GM18873 (cell line): ENCODE measurements around the gene PDYN.

Experiments used
- ATAC-seq: cut with Tn5 transposase; IDR thresholded peaks from one replicate; pipeline ENCODE4 v1.9.1; 2021; ENCODE audit warnings: mild to moderate bottlenecking, moderate library complexity, moderate number of reproducible peaks; ENCODE audit not compliant: unreplicated experiment, low FRiP score

Gene PDYN

DNA sequence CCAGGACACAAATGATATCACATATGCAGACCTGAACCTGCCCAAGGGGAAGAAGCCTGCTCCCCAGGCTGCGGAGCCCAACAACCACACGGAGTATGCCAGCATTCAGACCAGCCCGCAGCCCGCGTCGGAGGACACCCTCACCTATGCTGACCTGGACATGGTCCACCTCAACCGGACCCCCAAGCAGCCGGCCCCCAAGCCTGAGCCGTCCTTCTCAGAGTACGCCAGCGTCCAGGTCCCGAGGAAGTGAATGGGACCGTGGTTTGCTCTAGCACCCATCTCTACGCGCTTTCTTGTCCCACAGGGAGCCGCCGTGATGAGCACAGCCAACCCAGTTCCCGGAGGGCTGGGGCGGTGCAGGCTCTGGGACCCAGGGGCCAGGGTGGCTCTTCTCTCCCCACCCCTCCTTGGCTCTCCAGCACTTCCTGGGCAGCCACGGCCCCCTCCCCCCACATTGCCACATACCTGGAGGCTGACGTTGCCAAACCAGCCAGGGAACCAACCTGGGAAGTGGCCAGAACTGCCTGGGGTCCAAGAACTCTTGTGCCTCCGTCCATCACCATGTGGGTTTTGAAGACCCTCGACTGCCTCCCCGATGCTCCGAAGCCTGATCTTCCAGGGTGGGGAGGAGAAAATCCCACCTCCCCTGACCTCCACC is 56.4 kb downstream of the PDYN start:
- ATAC-seq = no peak

- ATAC-seq = no peak
Observed at GRCh38 chr20:1935696-1936366, 58.0 kb downstream of the PDYN start.

GRCh38 chr20:1934721-1935573 is 58.9 kb downstream of the PDYN start:
- ATAC-seq = no peak

DNA sequence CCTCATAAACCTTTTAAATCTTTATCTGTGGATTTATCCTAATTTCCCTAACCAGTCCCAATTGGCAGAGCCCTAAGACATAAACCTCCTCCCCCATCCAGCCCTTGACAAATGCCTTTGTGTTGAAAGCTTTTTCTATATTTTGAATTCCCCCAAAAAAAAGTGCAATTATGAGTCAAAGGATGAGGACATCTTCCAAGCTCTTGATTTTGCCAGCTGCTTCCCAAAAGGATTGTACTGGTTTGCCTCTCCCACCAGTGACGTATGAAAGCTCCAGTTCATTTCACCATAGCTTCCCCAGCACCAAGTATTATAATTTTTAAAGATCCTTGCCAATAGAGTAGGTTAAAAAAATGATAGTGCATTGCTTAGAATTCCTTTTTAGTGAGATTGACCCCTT is 59.7 kb downstream of the PDYN start:
- no peak for ATAC-seq

DNA sequence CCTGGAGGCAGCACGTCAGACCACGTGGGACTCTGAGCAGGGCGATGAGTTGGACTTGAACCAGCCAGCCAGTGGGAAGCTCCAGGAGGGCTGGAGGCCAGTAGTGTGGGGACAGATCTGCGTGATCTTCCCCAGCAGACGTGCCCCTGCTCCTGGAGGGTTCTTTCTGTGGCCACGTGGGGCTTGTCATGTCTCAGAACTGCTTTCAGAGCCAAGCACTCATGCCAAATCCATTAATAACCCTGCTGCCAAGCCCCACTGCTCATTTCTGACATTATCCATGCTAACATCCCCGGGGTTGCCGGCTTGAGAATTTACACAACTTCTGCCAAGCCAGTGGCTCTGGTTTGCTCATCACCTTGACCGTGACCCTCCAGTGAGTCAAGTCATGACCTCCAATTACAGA is 60.4 kb downstream of the PDYN start:
- no peak for ATAC-seq

- no peak for ATAC-seq
Observed at GRCh38 chr20:1932971-1933370, 60.9 kb downstream of the PDYN start.

DNA sequence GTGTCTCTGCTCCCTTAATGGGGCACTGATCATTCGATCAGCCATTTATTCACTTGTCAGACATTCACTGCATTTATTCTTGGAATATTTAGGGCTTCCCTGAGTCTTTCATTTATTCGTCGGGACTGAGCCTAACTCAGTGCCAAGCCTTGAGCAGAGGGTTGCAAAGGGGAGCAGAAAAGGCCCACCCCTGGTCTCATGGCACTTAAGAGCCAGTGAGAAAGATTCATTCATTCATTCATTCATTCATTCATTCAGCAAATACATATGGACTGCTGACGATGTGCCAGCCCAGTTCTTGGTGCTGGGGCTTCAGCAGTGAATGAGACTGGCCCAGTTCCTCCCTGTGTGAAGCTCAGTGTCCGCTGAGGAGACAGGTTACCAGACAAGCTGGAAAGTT is 62.0 kb downstream of the PDYN start:
- ATAC-seq = no peak

DNA sequence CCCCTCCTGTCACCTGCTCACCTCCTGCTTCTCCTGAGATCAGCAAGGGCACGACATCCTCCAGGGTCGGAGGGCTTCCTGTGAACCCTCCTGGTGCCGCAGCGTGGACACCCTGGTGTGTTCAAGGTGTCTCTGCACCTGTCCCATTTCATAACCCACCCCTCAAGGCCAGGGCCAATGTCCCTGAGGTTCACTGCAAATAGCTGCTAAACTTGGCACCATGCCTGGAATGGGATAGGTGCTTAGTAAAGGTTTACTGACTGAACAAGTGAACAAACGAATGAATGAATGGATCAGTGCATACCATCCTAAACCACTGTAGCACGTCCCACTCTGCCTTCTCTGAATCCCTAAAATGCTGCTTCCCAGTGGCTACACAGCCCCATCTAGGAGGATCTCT is 63.7 kb downstream of the PDYN start:
- ATAC-seq = no peak

DNA sequence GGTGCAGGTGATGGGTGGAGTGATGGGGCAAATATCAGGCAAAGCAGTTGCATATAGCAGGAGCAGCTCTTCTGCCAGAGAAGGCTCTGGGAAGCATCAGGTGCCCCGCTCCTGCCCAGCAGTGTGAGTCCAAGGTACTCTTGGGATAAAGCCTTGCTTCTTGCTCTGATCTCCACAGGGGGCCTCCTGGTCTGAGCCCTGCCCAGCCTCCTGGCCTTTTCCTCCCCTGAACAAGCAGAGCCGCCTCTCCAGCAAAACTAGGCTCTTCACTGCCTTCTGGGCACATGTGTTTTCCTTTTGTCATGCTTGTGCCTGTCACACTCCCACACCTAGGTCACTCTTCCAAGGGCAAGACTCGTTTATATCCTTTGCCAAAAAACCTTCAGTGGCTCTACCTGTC is 64.4 kb downstream of the PDYN start:
- no peak for ATAC-seq

DNA sequence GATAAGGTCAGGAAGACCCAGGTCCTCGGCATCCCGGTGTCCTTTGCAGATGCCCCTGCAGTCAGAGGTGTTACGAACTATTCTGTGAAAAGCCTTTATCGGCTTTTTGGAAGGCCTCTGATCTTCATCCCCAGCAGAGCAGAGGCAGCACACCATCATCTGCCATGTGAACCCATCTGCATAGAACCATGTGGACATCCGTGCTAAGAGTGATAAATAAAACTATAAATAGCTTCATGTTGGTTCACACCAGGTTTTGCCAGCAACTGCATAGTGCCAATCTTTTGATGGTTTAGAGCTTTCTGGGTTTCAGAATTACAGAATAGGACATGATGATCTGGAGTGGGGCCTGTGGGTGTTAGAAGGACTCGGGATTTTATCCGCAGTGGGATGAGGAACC is 65.1 kb downstream of the PDYN start:
- ATAC-seq = no peak
